Caco-2 (cell line): ENCODE measurements around the gene ZNF296. TPM values are rescaled to one million over a fixed set of nuclear protein-coding genes. Genes with fewer than 3 reads are reported as not detected.

Experiments used
- BruUV-seq: library from RNA; stranded (reverse); fragments of 400-500 nt; replicated peaks from 2 replicates; lab custom pipeline; 2021; lab: Mats Ljungman, UMichigan
- CTCF ChIA-PET: fragments of 300-600 bp; sonication (Branson Sonifier 250); formaldehyde crosslinking; loops from one replicate; lab custom pipeline; 2022; ENCODE audit warnings: antibody characterized with exemption; lab: Charles Lee
- POLR2A ChIA-PET: fragments of 300-600 bp; sonication (Branson Sonifier 250); formaldehyde crosslinking; loops from one replicate; lab custom pipeline; 2022; ENCODE audit warnings: antibody characterized with exemption; lab: Charles Lee
- DNase-seq, 2 experiments: peaks; one replicate each; pipeline versions ENCODE4 v3.0.0 to v3.0.0-alpha.2; 2020 to 2022
- H3K27me3 ChIP-seq: replicated peaks from 2 replicates; pipeline ENCODE4 v1.6.0; 2011; ENCODE audit warnings: low read length; ENCODE audit not compliant: control insufficient read depth, insufficient read depth
- H3K36me3 ChIP-seq: 2 replicates; pipeline ENCODE4 v1.5.1; 2011; ENCODE audit warnings: low read length; ENCODE audit not compliant: control insufficient read depth, insufficient read depth
- H3K4me1 ChIP-seq: fragments of 250-450 bp; sonication (Bioruptor Pico); 2 replicates; pipeline ENCODE4 v1.5.1; 2020; ENCODE audit warnings: mild to moderate bottlenecking
- H3K4me3 ChIP-seq: 2 replicates; pipeline ENCODE4 v1.5.1; 2011; ENCODE audit warnings: low read depth, mild to moderate bottlenecking, control low read depth, low read length
- H3K9me3 ChIP-seq: fragments of 250-450 bp; sonication (Bioruptor Pico); 2 replicates; pipeline ENCODE4 v1.5.1; 2020; ENCODE audit warnings: mild to moderate bottlenecking, moderate library complexity
- H3K27ac Mint-ChIP-seq: one replicate; pipeline ENCODE4 v1.8.0; 2022; ENCODE audit warnings: mixed read lengths; ENCODE audit not compliant: unreplicated experiment
- H3K27me3 Mint-ChIP-seq: one replicate; pipeline ENCODE4 v1.8.0; 2022; ENCODE audit warnings: mixed read lengths; ENCODE audit not compliant: insufficient read depth, unreplicated experiment
- H3K36me3 Mint-ChIP-seq: one replicate; pipeline ENCODE4 v1.8.0; 2022; ENCODE audit warnings: mild to moderate bottlenecking, mixed read lengths; ENCODE audit not compliant: insufficient read depth, unreplicated experiment
- H3K4me1 Mint-ChIP-seq: one replicate; pipeline ENCODE4 v1.8.0; 2022; ENCODE audit warnings: low read depth, mixed read lengths; ENCODE audit not compliant: unreplicated experiment
- H3K4me3 Mint-ChIP-seq: one replicate; pipeline ENCODE4 v1.8.0; 2022; ENCODE audit warnings: mild to moderate bottlenecking, moderate library complexity, mixed read lengths; ENCODE audit not compliant: unreplicated experiment
- H3K9me3 Mint-ChIP-seq: one replicate; pipeline ENCODE4 v1.8.0; 2022; ENCODE audit warnings: mixed read lengths; ENCODE audit not compliant: unreplicated experiment
- CTCF ChIP-seq, 2 experiments: fragments of 200-600 bp in 1 of 2; IDR thresholded peaks; 1 replicate in 1 of 2; 2 replicates in 1 of 2; pipeline versions ENCODE4 v1.5.1 to v1.8.0; 2011 to 2022; ENCODE audit warnings: antibody characterized with exemption in 1 of 2, control low read depth in 1 of 2, inconsistent platforms in 1 of 2, low read depth in 1 of 2, low read length in 1 of 2, mild to moderate bottlenecking in 1 of 2, moderate library complexity in 1 of 2; ENCODE audit not compliant: insufficient read depth in 1 of 2, severe bottlenecking in 1 of 2, unreplicated experiment in 1 of 2
- intact Hi-C: fragments of 100-400 bp; cut with micrococcal nuclease; formaldehyde crosslinking; loops from one replicate; pipeline ENCODE4 v1.10.0; 2022; ENCODE audit not compliant: unreplicated experiment
- total RNA-seq: library from RNA; stranded (reverse); gene quantifications from 2 replicates; pipeline ENCODE4 v1.2.3, GENCODE V29; 2022

ZNF296 gene
- total RNA-seq, 1 experiment from 2014 or later = 9.4 TPM

GRCh38 chr19:45102481-45102880 lies 26.2 kb upstream of the ZNF296 start:
- Histone ChIP-seq H3K9me3 (no peaks in the 10 kb centered on the region), H3K4me1 (peaks cover 44% of the 10 kb centered on the region), H3K4me3 (no peak overlapping the region), H3K27me3 (no peaks in the 10 kb centered on the region), H3K36me3 (no peaks in the 10 kb centered on the region)
- CTCF ChIA-PET = no interaction called here
- no peaks in the 10 kb centered on the region for H3K27me3 Mint-ChIP-seq
- H3K4me1 Mint-ChIP-seq = peaks cover 21% of the 10 kb centered on the region
- BruUV-seq = no TSS peak
- no peaks in the 10 kb centered on the region for H3K9me3 Mint-ChIP-seq
- intact Hi-C loops = no loop called here
- no peak for TF ChIP-seq CTCF (IDR thresholded peaks at IDR 0.05; ENCODE audit: insufficient read depth in 1 of 2, low read depth in 1 of 2, low read length in 1 of 2, severe bottlenecking in 1 of 2, unreplicated experiment in 1 of 2)
- no peaks in the 10 kb centered on the region for H3K36me3 Mint-ChIP-seq
- no peak for DNase-seq
- no peak overlapping the region for H3K4me3 Mint-ChIP-seq
- no peak overlapping the region for H3K27ac Mint-ChIP-seq
- POLR2A ChIA-PET = no interaction called here

GRCh38 chr19:45101806-45102205 lies 25.5 kb upstream of the ZNF296 start:
- H3K4me1 Mint-ChIP-seq = peaks cover 24% of the 10 kb centered on the region
- POLR2A ChIA-PET = no interaction called here
- BruUV-seq = no TSS peak
- no peak for TF ChIP-seq CTCF (IDR thresholded peaks at IDR 0.05; ENCODE audit: insufficient read depth in 1 of 2, low read depth in 1 of 2, low read length in 1 of 2, severe bottlenecking in 1 of 2, unreplicated experiment in 1 of 2)
- intact Hi-C loops = no loop called here
- no peak for DNase-seq
- Histone ChIP-seq H3K4me1 (peaks cover 44% of the 10 kb centered on the region), H3K36me3 (no peaks in the 10 kb centered on the region), H3K4me3 (no peak overlapping the region), H3K9me3 (no peaks in the 10 kb centered on the region), H3K27me3 (no peaks in the 10 kb centered on the region)
- no peaks in the 10 kb centered on the region for H3K27me3 Mint-ChIP-seq
- no peaks in the 10 kb centered on the region for H3K9me3 Mint-ChIP-seq
- no peak overlapping the region for H3K4me3 Mint-ChIP-seq
- no peak overlapping the region for H3K27ac Mint-ChIP-seq
- no peaks in the 10 kb centered on the region for H3K36me3 Mint-ChIP-seq
- CTCF ChIA-PET = no interaction called here

GRCh38 chr19:45100846-45101252 lies 24.6 kb upstream of the ZNF296 start:
- no peak overlapping the region for H3K4me3 Mint-ChIP-seq
- CTCF ChIA-PET = no interaction called here

More at GRCh38 chr19:45100846-45101252, 24.6 kb upstream of the ZNF296 start:
- TF ChIP-seq CTCF (IDR thresholded peaks at IDR 0.05; ENCODE audit: insufficient read depth in 1 of 2, low read depth in 1 of 2, low read length in 1 of 2, severe bottlenecking in 1 of 2, unreplicated experiment in 1 of 2) = no peak
- POLR2A ChIA-PET = no interaction called here
- Histone ChIP-seq H3K27me3 (no peaks in the 10 kb centered on the region), H3K9me3 (no peaks in the 10 kb centered on the region), H3K36me3 (no peaks in the 10 kb centered on the region), H3K4me3 (no peak overlapping the region), H3K4me1 (peaks cover 44% of the 10 kb centered on the region)
- intact Hi-C loops = no loop called here
- peaks cover 29% of the 10 kb centered on the region for H3K4me1 Mint-ChIP-seq
- H3K36me3 Mint-ChIP-seq = no peaks in the 10 kb centered on the region
- no peaks in the 10 kb centered on the region for H3K9me3 Mint-ChIP-seq
- peak overlapping the region; percentile 29 for H3K27ac Mint-ChIP-seq
- no TSS peak for BruUV-seq
- DNase-seq = no peak
- no peaks in the 10 kb centered on the region for H3K27me3 Mint-ChIP-seq
